ENCODE measurements around the gene SPEN. TPM values are rescaled to one million over a fixed set of nuclear protein-coding genes. Genes with fewer than 3 reads are reported as not detected.
A peak's percentile ranks its signal among the peaks of the same experiment; 100 is the strongest.

The SPEN gene
- total RNA-seq, 1 experiment from 2014 or later, result 8.0 TPM

DNA sequence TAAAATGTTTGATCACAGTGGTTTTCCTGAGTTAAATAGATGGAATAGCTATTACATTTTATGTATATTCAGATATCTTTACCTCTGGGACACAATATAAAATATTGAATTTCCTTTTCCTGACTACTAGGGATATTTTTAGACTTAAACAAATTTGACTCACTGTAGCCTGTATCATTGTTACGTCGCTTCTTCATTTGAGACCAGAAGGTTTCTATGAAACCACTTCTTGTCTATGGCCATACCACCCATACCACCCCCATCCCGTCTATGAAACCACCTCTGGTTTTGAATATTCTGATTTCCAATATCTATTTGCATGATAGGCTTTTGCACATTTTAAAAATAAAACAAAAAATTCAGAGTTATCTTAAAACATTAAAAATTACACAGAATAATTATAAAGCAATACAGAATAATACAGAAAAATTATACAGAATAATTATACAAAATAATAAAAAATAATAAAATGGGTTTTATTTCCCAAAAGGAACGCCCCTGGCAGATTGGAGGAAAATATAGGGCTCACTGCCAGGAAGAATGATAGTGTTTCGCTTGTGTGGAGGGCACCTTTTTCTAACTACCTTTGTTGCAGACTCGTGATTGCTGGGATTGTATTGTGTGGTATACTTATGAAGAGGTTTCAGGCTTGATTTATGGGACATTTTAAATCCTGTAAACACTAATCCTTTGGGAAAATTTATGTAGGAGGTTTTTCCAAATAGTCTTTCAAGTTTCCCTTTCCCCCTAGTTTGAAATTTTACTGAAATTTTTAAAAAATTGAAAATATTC lies 4.7 kb downstream of the SPEN start:
- DNase-seq (ENCODE audit: low spot score), result no peak

DNA sequence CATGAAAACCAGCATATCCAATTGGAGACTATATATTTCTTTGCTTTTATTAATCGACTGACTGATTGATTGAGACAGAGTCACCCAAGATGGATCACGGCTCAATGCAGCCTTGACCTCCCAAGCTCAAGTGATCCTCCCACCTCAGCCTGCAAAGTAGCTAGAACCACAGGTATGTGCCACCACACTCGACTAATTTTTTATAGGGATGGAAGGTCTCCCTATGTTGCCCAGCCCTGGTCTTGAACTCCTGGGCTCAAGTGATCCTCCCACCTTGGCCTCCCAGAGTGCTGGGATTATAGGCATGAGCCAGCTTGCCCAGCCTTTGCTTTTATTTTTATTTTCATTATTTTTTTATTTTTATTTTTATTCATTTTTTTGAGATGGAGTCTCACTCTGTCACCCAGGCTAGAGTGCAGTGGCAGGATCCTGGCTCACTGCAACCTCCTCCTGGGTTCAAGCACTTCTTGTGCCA lies 5.4 kb downstream of the SPEN start:
- DNase-seq (ENCODE audit: low spot score), result no peak

DNA sequence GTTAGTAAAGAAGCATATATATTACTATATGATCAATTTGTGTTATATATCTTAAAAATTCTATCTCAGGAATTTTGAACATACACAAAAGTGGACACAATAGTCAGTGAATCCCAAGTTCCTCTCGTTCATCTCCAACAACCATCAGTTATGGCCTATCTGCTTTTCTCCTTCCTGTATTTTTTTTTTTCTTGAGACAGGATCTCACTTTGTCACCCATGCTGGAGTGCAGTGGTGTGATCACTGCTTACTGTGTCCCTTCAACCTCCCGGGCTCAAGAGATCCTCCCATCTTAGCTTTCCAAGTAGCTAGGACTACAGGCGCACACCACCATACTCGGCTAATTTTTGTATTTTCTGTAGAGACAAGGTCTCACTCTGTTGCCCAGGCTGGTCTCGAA lies 9.4 kb downstream of the SPEN start:
- DNase-seq (ENCODE audit: low spot score), result no peak

DNA sequence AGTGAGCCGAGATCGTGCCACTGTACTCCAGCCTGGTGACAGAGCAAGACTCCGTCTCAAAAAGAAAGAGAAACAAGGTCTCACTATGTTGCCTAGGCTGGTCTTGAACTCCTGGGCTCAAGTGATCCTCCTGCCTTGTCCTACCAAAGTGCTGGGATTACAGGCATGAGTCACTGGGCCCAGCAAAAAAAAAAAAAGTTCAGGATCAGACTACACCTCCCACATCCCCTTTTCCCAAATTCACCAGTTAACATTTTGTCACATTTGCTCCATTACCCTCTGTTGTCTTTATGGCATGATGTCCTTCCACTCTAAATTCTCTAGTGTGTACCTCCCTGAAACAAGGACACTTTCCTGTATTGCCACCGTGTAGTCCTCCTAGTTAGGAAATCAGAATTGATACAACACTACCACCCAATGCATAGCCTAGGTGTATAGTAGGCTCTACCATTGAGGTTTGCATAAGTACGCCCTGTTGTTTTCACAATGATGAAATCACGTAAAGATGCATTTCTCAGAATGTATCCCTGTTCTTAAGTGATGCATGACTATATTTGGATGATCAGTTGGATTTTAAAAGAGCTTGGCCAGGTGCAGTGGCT lies 10.7 kb downstream of the SPEN start:
- DNase-seq (ENCODE audit: low spot score), result no peak

DNA sequence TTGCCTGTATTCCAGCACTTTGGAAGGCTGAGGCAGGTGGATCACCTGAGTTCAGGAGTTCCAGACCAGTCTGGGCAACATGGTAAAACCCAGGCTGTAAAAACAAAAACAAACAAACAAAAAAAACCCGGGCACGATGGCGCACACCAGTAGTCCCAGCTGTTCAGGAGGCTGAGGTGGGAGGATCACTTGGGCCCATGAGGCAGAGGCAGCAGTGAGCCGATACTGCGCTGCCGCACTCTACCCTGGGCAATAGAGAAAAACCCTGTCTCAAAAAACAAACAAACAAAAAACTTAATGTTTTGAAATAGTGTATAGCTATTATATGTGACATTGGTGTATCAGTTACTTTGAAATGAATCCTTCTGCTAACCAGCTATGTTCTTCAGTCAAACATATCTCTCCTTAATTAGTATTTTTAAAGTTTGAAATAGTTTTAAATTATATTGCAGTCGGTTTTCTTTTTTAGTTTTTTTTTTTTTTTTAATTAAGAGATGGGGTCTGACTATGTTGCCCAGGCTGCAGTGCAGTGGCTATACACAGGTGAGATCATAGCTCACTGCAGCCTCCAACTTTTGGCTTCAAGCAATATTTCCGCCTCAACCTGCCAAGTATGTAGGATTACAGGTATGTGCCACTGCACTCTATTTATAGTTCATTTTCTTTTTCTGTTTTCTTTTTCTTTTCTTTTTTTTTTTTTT lies 11.3 kb downstream of the SPEN start:
- DNase-seq (ENCODE audit: low spot score), result no peak

DNA sequence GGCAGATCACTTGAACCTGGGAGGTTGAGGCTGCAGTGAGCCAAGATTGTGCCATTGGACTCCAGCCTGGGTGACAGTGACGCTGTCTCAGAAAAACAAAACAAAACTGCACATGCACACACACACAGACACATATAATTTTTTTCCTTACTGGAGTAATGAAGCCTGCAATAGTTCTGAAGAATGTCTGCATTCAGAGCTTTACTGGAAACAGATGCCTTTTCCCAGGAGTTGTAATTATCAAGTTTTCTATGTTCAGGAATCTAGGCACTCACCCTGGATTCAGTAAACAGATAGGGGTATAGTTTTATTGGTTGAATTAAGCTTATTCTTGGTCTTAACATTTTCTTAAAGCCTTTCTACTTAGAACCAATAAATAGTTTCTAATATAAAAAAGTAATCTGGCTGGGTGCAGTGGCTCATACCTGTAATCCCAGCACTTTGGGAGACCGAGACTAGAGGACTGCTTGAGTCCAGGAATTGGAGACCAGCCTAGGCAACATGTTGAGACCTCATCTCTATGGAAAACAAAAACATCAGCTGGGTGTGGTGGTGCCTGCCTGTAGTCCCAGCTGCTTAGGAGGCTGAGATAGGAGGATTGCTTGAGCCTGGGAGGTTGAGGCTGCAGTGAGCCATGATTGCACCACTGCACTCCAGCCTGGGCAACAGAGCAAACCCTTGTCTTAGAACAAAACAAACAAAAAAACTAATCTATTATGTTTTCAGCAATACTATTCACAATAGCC lies 15.8 kb downstream of the SPEN start:
- no peak for DNase-seq (ENCODE audit: low spot score)

DNA sequence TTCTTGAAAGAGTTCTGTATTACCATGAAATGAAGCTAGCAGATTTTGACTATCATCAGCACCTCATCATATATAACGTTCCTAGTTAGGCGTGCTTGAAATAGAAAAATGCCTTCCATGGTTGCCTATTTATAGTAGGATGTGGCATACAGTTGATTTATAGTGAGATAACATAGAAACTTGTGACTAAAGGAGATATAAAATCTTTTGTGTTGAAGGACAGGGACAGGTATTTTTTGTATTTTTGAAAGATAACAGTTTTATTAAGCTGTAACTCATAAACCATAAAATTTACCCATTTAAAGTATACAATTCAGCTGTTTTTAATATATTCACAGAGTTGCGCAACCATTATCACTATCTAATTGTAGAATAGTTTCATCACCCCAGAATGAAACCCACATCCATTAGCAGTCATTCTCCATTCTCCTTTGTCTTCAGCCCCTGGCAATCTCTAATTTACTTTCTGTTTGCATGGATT lies 19.3 kb downstream of the SPEN start:
- no peak for DNase-seq (ENCODE audit: low spot score)

DNA sequence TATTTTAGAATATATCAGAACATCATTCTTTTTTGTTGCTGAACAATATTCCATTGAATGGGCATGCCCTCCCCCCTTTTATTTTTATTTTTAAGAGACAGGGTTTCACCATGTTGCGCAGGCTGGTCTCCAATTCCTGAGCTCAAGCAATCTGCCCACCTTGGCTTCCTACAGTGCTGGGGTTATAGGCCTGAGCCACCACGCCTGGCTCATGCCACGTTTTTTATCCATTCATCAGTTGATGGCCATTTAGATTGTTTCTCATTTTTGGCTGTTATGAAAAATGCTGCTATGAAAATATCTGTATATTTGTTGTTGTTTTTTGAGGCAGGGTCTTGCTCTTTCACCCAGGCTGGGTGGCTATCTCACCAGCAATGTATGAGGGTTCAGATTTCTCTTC lies 19.8 kb downstream of the SPEN start:
- no peak for DNase-seq (ENCODE audit: low spot score)

DNA sequence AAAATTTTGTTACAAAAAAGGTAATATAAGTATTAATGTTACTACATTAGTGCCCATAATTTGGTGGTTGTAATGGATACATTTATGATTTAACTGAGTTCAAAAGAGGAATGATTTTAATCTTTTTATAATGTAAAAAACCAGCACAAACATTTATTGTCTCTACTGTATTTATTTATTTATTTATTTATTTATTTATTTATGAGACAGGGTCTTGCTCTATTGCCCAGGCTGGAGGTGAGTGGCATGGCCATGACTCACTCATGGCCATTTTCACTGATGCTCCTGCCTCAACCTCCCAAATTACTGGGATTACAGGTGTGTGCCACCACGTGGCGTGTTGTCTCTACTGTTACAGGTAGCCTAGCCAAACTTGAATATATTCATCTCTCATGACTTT lies 21.9 kb downstream of the SPEN start:
- DNase-seq (ENCODE audit: low spot score), result no peak

DNA sequence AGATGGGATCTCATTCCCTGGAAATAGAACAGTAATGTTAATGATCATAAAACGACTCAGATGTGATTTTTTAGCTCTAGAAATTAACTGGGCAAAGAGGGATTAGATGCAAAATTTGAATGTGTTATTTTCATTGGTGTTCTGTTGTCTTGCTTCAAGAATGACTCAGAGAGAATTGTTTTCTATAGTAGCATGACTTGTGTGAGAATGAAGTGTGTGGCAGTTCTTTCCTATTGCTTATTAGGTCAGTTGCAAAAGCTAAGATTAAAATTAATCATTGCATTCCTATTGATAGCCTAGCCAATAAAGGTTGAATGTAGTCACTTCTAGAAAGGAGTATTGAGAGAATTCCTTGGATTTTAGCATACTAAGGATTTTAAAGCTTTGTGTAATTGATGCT lies 22.9 kb downstream of the SPEN start:
- DNase-seq (ENCODE audit: low spot score), result no peak

DNA sequence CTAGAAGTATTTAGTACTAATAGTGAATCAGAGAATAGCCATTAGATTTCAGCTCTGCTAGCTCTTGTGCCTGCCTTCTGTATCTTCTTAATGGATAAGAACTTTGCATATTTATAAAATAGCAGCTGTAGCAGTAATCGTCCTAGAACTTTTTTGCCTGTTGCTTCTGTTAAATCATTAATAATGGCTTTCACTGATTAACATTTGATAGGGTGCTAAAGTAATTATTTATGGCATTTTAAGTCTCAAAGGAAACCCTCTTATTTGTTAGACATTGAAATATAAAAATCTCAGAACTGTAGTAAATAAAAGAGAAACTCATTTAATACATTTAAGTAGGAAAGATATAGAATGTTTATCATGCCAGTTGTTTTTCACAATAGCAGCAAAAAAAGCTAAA lies 27.0 kb downstream of the SPEN start:
- no peak for DNase-seq (ENCODE audit: low spot score)

DNA sequence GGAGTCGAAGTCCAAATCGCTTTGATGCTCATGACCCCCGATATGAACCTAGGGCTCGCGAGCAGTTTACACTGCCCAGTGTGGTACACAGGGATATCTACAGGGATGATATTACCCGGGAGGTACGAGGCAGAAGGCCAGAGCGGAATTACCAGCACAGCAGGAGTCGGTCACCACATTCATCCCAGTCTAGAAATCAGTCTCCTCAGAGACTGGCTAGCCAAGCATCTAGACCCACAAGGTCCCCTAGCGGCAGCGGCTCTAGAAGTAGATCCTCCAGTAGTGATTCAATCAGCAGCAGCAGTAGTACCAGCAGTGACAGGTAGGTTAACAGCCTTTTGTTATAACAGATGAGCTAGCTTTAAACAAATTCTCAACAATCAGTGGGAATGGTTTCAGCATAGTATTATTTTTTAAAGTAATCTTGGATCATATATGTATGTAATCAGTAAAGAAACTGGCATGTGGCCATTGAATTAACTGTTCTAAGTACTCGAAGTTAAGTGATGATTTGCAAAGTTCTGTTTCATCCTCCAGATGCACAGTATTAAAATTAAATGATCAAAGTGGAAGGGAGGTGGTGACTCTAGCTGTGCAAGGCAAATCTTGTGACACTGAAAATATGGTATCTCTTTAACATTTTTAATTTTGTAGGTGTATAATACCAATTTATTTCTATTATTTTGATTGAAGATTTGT lies 29.0 kb downstream of the SPEN start:
- no peak for DNase-seq (ENCODE audit: low spot score)

DNA sequence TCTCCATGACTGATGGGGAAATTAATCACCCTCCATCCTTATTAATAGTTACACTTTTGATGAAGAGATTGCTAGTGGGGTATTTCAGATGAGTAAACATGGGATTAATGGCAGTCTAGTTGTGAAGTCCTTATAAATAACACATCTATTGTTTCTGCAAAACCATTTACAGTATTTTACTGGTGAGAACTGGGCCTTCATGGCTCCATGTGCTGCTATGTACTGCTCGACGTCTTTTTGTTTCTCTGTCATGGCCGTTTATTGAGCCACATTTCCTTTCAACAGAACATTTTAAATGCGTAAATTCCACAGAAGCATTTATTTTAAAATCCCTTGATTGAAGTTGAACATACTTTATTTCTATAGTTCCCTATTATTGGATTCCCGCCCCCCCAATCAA lies 34.5 kb downstream of the SPEN start:
- no peak for DNase-seq (ENCODE audit: low spot score)

DNA sequence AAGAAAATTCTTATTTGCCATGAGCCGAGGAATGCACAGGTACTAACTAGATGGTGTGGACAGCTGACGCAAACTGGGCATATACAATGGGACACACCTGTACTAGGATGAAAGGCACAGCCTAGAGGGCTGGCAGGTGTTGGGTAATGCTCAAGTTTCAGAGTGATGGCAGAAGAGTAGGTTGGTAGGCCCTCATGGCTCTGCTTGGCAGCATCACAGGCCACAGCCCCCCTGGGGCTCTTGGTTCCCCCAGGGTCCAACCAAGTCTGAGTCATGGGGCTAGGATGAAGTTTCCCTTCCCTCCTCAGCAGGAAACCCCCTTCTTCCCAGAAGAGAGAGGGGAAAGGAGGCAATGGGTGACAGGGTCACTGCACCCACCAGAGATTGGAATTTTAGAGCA lies 35.2 kb downstream of the SPEN start:
- DNase-seq (ENCODE audit: low spot score), result no peak

DNA sequence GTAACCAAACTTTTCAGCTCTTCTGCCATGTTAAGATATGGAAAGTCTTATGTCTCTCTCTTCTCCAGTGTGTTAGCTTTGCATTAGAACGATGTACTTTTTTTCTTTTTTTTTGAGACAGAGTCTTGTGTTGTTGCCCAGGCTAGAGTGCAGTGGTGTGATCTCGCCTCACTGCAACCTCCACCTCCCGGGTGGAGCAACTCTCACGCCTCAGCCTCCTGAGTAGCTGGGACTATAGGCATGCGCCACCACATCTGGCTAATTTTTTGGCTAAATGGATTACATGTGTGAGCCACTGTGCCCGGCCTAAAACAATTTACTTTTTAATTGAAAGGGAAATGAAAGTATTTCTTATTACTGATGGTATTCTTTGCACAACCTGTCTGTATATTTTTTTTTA lies 35.8 kb downstream of the SPEN start:
- DNase-seq (ENCODE audit: low spot score), result no peak

DNA sequence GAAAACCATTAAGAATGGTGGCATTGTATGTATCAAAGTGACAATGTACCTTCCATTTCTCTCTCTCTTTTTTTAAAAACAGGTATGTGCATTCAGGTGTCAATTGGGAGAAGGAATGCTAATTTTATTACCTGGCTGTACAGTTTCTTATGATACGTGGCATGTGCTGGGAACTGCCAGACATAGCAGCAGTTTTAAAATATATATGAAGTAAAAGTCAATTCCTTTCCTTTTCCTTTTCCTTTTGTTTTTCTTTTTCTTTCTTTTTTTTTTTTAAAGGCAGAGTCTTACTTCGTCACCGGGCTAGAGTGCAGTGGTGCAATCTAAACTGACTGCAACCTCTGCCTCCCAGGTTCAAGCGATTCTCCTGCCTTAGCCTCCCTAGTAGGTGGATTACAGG lies 37.0 kb downstream of the SPEN start:
- no peak for DNase-seq (ENCODE audit: low spot score)

DNA sequence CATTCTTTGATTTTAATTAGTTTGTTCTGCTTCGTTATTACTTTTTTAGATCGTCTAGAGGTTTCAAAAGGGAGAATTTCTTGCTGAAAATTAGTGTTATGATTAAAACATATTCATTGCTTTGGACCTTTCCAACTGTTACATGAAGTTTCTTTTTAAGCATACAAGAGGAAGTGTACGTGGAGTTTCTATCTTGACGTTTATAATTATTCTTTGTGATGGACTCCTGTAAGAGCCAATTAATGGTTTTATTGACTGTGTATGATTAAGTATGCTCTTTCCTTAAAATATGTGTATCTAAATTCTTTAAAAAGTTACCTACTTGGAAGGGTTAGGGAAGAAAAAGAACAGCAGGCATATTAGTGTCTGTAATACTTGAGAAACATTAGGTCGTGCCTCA lies 37.8 kb downstream of the SPEN start:
- DNase-seq (ENCODE audit: low spot score), result no peak

DNA sequence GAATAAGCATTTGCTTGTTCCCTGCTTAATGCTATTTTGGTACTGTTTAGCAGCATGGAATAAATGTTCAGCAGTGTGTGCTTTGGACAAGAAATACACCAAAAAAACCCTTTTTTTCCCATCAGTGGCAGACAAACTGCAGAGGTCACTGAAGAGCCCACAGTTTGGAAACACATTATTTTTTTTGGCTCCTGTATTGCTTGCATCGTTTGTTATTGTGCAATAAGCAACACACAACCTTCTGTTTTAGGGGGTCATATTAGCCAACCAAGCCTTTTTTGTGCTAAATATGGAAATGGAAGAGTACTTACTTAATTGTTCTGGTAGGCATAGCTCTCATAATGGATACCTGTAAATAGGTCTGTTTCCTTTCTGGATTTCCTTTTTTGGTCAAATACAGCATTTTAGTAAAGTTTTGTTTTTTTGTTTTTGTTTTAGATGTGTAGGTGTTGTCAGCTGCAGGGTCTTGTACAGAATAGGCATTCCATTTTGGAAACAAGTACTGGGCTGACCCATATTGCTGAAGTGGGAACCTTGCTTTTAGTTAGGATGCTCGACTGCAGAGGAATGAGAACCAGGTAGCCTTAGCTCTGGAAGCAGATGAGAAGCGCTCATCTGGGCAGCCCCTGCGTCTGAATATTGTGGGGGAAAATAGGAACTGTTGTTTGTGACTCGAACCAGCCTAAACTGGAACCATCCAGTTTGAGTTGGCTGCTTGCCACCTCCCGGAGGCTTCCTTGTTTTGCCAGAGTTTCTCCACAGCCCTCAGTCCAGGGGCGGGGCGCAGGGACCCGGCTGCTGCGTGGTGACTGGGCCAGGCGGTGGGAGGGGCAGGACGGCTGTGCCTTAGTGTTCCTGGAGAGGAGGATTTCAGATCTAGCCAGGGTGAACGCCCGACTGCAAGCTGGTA lies 38.4 kb downstream of the SPEN start:
- DNase-seq (ENCODE audit: low spot score), result peak; percentile 95

DNA sequence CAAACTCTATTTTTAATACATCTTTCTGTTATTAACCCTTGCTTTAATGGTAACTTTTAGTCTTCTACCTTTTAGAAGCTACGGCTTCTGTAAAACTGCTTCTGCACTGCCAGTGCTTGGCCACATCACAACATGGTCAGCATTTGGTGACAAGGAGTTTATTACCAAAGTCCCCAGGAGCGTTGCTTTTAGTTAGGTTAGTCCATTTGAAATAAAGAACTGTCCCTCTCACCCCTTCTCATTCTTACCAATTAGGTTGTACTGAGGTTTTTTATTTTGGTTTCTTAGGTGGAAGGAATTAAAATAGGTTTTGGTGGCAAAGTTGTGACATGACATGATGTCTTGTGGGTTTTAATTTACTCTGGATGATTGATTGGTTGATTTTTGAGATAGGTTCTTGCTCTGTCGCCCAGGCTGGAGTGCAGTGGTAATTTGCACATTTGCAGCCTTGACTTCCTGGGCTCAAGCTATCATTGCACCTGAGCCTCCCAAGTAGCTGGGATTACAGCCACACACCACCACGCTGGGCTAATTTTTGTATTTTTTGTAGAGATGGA lies 39.2 kb downstream of the SPEN start:
- DNase-seq (ENCODE audit: low spot score), result no peak
